Upper lobe of right lung (tissue), 1 donor: Measurements from ENCODE around the gene COL6A1. TPM values are rescaled to one million over a fixed set of nuclear protein-coding genes. Genes with fewer than 3 reads are reported as not detected.
A peak's percentile ranks its signal among the peaks of the same experiment; 100 is the strongest.
"Not testable (repeated sequence)": the region's sequence is repeated elsewhere in the genome, so short reads cannot be mapped to it uniquely, and the experiment has no call there.

Source experiments
- ATAC-seq: fragments of 200-7000 bp; cut with Tn5 transposase; one replicate; pipeline ENCODE4 v1.9.1; 2020; ENCODE audit warnings: mild to moderate bottlenecking, moderate library complexity
- DNase-seq: peaks from one replicate; pipeline ENCODE4 v3.0.0-alpha.2; 2020
- H3K27ac ChIP-seq: fragments of 200-600 bp; one replicate; pipeline ENCODE4 v1.8.0; 2022
- H3K27me3 ChIP-seq: fragments of 200-600 bp; one replicate; pipeline ENCODE4 v1.8.0; 2022; ENCODE audit warnings: mild to moderate bottlenecking
- H3K36me3 ChIP-seq: fragments of 200-600 bp; one replicate; pipeline ENCODE4 v1.8.0; 2022
- H3K4me1 ChIP-seq: fragments of 200-600 bp; one replicate; pipeline ENCODE4 v1.8.0; 2022
- H3K4me3 ChIP-seq: fragments of 200-600 bp; one replicate; pipeline ENCODE4 v1.8.0; 2022; ENCODE audit warnings: mild to moderate bottlenecking
- H3K9me3 ChIP-seq: fragments of 200-600 bp; one replicate; pipeline ENCODE4 v1.8.0; 2022
- CTCF ChIP-seq: fragments of 200-600 bp; IDR thresholded peaks from one replicate; pipeline ENCODE4 v1.8.0; 2022; ENCODE audit warnings: antibody characterized with exemption
- intact Hi-C: fragments of 100-400 bp; cut with DNase I; formaldehyde crosslinking; loops from one replicate; pipeline ENCODE4 v1.11.0; 2022
- total RNA-seq: library from RNA; stranded (reverse); fragmentation: NEBNext Ultra II Directional; extraction: Animal tissue kit (Norgen Biotek cat#: 25700); gene quantifications from one replicate; pipeline ENCODE4 v1.2.1, GENCODE V29; 2021
- donor health status: DM: no; HTN: yes; CAD: no; lungs with severe emphysema.

Gene COL6A1
- total RNA-seq, 1 donor from 2014 or later = 175 TPM

DNA sequence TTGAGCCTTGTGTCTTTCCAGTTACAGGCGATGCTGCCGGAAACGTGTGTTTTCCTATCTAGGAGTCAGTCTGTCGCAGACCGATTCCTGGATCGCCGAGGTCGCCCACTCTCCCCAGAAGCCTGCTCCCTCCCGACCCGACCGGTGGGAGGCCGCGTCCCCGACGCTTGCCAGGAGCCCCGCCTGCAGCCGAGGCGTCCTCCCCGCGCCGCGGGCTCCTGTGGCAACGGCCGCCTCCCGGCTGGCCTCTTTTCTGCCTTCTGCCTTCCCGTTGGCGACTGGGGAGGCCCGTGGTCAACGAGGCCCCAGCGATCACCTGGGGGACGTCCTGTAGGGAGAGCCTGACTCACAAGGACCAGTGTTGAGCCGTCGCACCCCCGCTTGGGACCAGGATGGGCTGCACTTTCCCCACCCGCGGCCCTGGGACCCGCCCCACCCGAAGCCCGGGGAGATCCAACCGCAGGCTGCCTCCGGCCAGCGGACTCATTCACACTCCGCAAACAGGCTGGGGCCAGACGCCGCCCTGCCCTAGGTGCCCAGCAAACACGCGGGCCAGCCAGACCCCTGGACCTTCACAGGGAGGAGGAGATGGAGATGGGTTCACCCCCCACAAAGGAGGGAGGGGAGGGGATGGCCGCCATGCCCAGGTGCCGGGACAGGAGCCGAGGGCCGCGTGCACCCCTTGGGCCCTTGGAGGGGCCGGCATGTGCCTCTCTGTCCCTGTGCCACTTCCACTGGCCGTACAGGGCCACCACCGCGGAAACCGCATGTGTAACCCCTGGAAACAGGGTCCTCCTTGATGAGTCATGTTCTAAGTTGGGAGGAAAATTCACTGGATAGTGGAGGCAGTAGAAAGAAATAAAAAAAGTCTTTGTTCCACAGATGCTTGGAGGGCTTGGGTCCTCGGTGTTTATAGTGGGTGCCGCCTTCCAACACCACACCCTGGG, 7.2 kb upstream of the COL6A1 start:
- Histone ChIP-seq H3K27ac (peak overlapping the region; percentile 87), H3K4me3 (peak overlapping the region; percentile 58), H3K36me3 (no peaks in the 10 kb centered on the region), H3K9me3 (no peaks in the 10 kb centered on the region), H3K27me3 (peaks cover 30% of the 10 kb centered on the region), H3K4me1 (peaks cover 28% of the 10 kb centered on the region)
- ATAC-seq (peak; percentile 5), DNase-seq (peak; percentile 71)
- no peak for TF ChIP-seq CTCF
- intact Hi-C loops = loop anchor here (10.0 kb wide), 1 partner anchor 120 kb away; the partner anchor contains the start of gene COL6A2

DNA sequence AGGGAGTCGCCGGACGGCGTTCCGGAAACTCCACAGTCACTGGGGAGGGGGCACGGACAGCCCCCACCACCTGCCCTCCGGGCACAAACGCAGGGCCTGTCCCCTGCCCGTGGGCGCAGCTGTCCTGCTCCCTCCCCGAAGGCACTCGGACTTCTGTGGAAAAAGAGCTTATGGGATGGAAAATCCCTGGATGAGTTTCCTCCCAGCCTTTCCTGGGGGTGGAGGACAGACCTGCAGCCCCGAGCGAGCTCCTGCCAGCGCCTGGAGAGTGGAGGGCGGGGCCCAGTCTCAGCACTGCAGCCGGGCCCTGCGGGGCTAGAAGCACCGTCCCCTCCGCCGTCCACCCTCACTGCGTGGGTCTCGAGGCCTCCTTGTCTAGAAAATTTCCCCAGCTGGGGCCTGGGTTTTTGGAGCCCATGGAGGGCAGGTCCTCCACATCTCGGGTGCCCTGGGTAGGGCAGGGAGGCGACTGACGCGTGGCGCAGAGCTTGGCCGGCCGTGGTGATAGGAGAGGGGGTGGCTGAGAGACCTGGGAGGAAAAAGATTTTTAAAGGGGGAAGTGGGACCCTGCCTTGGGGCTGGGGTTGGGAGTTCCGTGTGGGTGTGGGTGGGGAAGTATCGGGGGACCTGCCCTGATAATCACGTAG, 6.4 kb upstream of the COL6A1 start:
- peak overlapping the region; percentile 58 for H3K4me3 ChIP-seq
- H3K36me3 ChIP-seq = no peaks in the 10 kb centered on the region
- H3K4me1 ChIP-seq = peaks cover 28% of the 10 kb centered on the region
- peak overlapping the region; percentile 87 for H3K27ac ChIP-seq
- ATAC-seq = no peak
- TF ChIP-seq CTCF = no peak
- peaks cover 30% of the 10 kb centered on the region for H3K27me3 ChIP-seq
- intact Hi-C loops = loop anchor here (10.0 kb wide), 1 partner anchor 120 kb away; the partner anchor contains the start of gene COL6A2
- no peak for DNase-seq
- no peaks in the 10 kb centered on the region for H3K9me3 ChIP-seq

DNA sequence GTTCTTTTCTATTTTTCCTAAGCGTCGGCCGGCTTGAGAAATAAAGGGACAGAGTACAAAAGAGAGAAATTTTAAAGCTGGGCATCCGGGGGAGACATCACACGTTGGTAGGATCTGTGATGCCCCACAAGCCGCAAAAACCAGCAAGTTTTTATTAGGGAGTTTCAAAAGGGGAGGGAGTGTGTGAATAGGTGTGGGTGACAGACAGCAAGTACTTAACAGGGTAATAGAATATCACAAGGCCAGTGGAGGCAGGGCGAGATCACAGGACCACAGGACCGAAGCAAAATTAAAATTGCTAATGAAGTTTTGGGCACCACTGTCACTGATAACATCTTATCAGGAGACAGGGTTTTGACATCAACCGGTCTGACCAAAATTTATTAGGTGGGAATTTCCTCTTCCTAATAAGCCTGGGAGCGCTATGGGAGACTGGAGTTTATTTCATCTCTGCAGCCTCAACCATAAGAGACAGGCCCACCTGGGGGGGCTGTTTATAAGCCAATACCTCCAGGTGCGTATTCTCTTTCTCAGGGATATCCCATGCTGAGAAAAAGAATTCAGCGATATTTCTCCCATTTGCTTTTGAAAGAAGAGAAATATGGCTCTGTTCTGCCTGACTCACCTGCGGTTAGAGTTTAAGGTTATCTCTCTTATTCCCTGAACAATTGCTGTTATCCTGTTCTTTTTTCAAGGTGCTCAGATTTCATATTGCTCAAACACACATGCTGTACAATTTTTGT, 5.7 kb upstream of the COL6A1 start:
- Histone ChIP-seq H3K27me3 (peaks cover 30% of the 10 kb centered on the region), H3K4me1 (peaks cover 28% of the 10 kb centered on the region)
- ATAC-seq, H3K36me3 ChIP-seq, DNase-seq, H3K9me3 ChIP-seq, H3K27ac ChIP-seq, H3K4me3 ChIP-seq: not testable (repeated sequence)
- intact Hi-C loops = loop anchor here (10.0 kb wide), 1 partner anchor 119 kb away; the partner anchor contains the start of gene COL6A2

- ATAC-seq (no peak), DNase-seq (no peak)
- no peak for TF ChIP-seq CTCF
- no peak overlapping the region for H3K27ac ChIP-seq
- H3K4me1 ChIP-seq = peaks cover 29% of the 10 kb centered on the region
- peaks cover 30% of the 10 kb centered on the region for H3K27me3 ChIP-seq
- no peaks in the 10 kb centered on the region for H3K36me3 ChIP-seq
- intact Hi-C loops = loop anchor here (10.0 kb wide), 1 partner anchor 118 kb away; the partner anchor contains the start of gene COL6A2
- no peak overlapping the region for H3K4me3 ChIP-seq
- H3K9me3 ChIP-seq = no peaks in the 10 kb centered on the region
These were observed 4.8 kb upstream of the COL6A1 start for GRCh38 chr21:45976701-45977311.

- H3K36me3 ChIP-seq = no peaks in the 10 kb centered on the region
- H3K4me3 ChIP-seq = no peak overlapping the region
- DNase-seq (no peak), ATAC-seq (no peak)
- no peak for TF ChIP-seq CTCF
- no peaks in the 10 kb centered on the region for H3K9me3 ChIP-seq
- intact Hi-C loops = loop anchor here (10.0 kb wide), 1 partner anchor 117 kb away; the partner anchor contains the start of gene COL6A2
- H3K27ac ChIP-seq = no peak overlapping the region
- peaks cover 30% of the 10 kb centered on the region for H3K4me1 ChIP-seq
- peaks cover 30% of the 10 kb centered on the region for H3K27me3 ChIP-seq
These were observed 4.2 kb upstream of the COL6A1 start for GRCh38 chr21:45977396-45977795.
